ENCODE data around the gene AGPS. TPM values are rescaled to one million over a fixed set of nuclear protein-coding genes. Genes with fewer than 3 reads are reported as not detected.
"Not testable (repeated sequence)": the region's sequence is repeated elsewhere in the genome, so short reads cannot be mapped to it uniquely, and the experiment has no call there.

Gene AGPS
- polyA plus RNA-seq, 1 donor = 50.5 TPM

GRCh38 chr2:177466337-177467195, 74.0 kb downstream of the AGPS start:
- DNase-seq = no peak

GRCh38 chr2:177467646-177468045, 75.1 kb downstream of the AGPS start:
- no peak for DNase-seq

GRCh38 chr2:177471990-177472389, 79.4 kb downstream of the AGPS start:
- no peak for DNase-seq

GRCh38 chr2:177474301-177474700, 81.7 kb downstream of the AGPS start:
- no peak for DNase-seq

- no peak for DNase-seq
These were observed 82.4 kb downstream of the AGPS start for GRCh38 chr2:177474998-177475397.

- no peak for DNase-seq
These were observed 84.3 kb downstream of the AGPS start for GRCh38 chr2:177476897-177477296.

GRCh38 chr2:177478029-177478428, 85.5 kb downstream of the AGPS start:
- DNase-seq = no peak

GRCh38 chr2:177478907-177479306, 86.3 kb downstream of the AGPS start:
- DNase-seq = no peak

GRCh38 chr2:177482195-177482594, 89.6 kb downstream of the AGPS start:
- no peak for DNase-seq

GRCh38 chr2:177483531-177483930, 91.0 kb downstream of the AGPS start:
- DNase-seq = no peak

- no peak for DNase-seq
These were observed 91.7 kb downstream of the AGPS start for GRCh38 chr2:177484180-177484795.

GRCh38 chr2:177485657-177486056, 93.1 kb downstream of the AGPS start:
- not testable (repeated sequence) for DNase-seq

GRCh38 chr2:177489719-177490301, 97.2 kb downstream of the AGPS start:
- DNase-seq = peak; percentile 68

- no peak for DNase-seq
These were observed 103.4 kb downstream of the AGPS start for GRCh38 chr2:177495945-177496344.

GRCh38 chr2:177496921-177497320, 104.3 kb downstream of the AGPS start:
- DNase-seq = no peak

GRCh38 chr2:177501186-177501585, 108.6 kb downstream of the AGPS start:
- no peak for DNase-seq

- DNase-seq = no peak
These were observed 113.9 kb downstream of the AGPS start for GRCh38 chr2:177506505-177506904.

GRCh38 chr2:177506998-177507397, 114.4 kb downstream of the AGPS start:
- no peak for DNase-seq

GRCh38 chr2:177516824-177517544, 124.4 kb downstream of the AGPS start:
- no peak for DNase-seq

- no peak for DNase-seq
These were observed 126.2 kb downstream of the AGPS start for GRCh38 chr2:177518754-177519153.

GRCh38 chr2:177519534-177520115, 127.1 kb downstream of the AGPS start:
- DNase-seq = no peak

- DNase-seq = peak; percentile 62
These were observed 127.8 kb downstream of the AGPS start for GRCh38 chr2:177520324-177520723.
